GM21360 (cell line): Measurements from ENCODE around the gene LSM14B.

Experiments
- ATAC-seq: cut with Tn5 transposase; IDR thresholded peaks from one replicate; pipeline ENCODE4 v1.9.1; 2021; ENCODE audit warnings: mild to moderate bottlenecking, moderate library complexity; ENCODE audit not compliant: unreplicated experiment

Gene LSM14B

DNA sequence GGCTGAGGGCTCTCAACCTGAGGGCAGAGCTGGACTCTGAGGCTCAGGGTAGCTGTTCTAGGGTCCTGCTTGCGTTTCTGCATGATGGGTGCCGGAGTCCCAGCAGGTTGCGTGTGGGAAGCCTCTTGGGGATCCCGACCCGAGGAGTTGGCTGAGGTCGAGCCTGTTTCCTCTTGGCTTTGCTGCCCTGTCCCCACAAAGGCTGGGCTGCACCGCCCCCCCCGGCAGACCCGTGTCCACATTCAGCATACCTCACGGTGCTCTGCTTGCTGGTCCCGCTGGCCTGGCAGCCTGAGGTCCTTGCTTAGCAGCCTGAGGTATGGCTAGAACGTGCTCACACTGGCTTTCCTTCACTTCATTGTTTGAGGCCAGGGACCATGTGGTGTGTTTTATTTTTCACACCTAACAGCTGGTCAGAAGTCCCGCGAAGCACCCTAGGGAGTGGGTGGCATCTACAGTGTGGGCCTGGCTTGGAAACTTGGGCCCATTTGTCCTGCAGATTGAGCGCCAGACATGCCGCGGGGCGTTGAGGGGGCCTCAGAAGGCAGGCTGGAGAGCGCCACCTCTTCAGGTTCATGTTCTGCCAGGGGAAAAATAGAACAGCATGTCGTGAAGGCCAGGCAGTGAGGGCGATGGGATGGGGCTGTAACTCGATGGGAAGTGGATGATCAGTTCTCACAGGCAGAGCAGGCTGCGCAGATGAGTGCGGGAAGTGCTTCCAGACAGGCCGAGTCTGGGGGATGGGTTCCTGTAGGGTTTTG lies 9.5 kb downstream of the LSM14B start:
- no peak for ATAC-seq

DNA sequence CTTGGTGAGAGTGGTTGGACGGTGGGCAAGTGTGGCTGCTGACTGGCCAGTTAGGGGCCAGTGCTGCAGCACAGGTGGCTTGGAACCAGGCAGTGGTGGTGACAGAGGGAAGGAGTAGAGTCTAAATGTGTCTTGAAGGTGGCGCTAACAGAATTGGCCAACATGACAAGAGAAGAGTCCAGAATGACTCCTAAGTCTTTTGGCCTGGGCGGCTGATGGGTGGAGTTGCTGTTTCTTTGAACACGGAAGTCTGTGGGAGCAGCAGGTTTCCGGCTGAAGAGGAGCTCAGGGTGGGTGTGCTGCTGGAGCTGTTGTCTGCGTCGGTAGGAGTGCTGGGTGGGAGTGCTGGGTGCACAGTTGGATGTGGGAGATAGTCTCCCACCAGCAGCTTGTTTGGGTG lies 10.1 kb downstream of the LSM14B start:
- no peak for ATAC-seq

DNA sequence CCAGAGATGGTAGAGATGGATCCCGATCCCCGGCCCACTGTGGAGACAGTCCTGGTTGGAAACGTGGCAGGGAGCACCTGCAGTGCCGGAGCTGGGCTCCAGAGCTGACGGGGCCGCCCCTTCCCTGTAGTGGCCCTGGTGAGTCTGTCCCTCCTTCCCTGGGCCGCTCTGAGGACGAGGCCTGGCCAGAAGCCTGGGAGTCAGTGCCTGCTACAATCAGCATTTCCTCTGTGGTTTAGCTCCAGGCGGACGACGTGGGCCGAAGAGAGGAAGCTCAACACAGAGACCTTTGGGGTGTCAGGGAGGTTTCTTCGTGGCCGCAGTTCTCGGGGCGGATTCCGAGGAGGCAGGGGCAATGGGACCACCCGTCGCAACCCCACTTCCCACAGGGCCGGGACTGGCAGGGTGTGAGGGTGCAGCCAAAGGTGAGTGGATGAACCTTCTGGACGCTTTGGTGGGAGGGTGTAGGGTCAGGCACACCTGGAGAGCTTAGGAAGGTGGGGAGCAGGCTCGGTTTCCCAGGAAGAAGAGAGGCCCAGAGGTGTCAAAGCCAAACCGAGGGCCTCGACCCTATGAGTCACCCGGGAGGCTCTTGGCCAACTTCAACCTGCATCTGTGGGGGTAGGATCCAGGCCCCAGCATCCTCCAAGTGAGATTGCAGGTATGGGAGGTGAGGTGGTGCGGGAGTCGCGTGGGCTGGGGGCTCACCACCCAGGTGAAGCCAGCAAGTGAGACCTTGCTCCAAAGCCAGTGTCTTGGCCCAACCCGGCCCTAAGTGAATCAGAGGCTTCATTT lies 11.0 kb downstream of the LSM14B start:
- no peak for ATAC-seq

DNA sequence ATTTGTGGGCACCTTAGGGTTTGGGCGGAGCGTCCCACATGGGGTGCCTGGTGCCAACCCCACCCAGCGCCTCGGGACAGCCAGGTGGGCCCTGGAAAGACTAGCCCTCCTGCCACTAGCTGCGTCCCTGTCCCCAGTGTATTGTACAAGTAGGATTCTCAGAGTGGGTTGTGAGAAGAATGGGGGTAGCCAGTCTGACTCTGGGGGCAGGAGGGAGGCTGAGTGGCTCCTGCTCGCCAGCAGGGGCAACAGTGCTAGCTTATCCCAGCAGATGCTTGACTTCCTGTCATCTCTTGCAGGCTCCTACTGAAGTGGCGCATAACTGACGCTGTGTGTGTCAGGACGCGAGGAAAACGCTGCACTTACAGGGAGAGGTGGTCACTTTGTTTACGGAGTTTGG lies 11.6 kb downstream of the LSM14B start:
- ATAC-seq: no peak

DNA sequence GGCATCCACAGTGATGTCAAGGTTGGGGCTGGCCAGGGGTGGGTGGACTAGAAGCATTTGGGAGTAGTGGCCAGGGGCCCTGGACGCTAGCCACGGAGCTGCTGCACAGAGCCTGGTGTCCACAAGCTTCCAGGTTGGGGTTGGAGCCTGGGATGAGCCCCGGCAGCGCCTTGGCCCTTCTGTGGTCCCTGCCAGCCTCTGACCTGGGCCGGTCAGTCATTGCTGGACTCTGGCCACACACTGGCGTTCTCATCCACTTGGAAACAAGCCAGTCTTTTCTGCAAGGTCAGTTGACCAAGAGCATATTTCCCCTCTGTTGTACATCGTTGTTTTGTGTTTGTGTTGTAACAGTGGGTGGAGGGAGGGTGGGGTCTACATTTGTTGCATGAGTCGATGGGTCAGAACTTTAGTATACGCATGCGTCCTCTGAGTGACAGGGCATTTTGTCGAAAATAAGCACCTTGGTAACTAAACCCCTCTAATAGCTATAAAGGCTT lies 12.5 kb downstream of the LSM14B start:
- ATAC-seq: no peak

DNA sequence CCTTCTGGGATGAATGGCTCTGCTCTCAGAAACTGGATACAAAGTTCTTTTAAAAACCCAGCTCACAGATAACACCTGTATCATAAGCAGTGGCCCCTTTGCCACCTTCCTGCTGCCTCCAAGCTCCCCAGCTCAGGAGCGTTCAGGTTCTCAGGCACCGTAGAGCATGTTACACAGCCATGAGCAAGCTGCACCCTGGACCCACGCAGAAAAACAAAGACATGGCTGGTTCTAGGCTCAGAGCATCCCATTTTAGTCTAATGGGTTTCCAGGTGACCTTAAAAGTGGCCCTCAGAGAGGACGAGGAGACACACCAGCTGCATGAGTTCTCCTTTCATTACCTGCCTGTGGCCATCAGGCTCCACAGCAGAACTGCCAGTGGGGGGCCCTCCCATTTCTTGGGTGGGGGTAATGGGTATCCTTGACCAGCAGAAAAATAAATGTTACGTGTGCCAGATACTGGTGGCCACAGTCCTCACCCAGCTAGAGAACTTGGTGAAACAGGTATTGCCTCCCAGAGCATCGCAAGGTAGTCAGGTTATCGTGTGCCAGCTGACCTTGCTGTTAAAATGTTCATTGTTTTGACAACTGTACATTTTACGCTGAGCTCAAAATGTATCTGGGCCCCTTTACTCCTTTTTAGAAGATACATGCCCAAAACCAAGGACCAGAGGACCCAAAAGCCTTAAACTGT lies 13.4 kb downstream of the LSM14B start:
- no peak for ATAC-seq

DNA sequence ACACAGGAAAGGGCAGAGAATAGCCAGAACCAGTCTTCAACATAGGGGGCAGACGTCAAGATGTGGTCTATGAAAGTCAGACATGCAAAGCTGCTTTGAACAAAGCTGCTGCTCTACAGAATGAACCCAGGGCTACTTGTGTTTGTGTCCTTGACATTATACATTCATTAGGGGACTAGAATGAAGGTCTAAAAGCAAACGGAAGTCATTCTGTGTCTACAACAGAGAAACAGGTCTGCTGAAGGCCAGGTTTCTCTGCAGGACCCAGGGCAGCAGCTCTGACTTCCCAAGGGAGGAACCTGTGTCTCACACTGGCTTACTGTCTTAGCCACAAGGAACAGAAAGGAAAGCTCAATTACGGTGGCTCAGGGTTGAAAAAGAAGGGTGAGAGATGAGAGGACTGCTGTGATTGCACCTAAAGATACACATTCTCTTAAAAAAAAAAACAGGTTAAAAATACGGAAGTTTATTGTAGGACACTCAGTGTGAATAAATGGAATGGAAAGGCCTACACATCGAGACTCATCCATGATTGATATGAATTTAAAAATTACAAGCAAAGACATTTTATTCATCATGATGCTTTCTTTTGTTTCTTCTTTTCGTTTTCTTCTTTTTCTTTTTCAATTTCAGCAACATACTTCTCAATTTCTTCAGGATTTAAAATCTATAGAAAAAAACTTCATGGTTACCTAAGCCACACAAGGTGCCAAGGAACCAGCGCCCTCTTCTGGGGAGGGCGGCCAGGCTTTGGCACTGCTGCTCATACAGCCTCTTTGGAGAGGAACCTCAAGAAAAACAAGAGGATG lies 14.2 kb downstream of the LSM14B start:
- ATAC-seq: no peak

DNA sequence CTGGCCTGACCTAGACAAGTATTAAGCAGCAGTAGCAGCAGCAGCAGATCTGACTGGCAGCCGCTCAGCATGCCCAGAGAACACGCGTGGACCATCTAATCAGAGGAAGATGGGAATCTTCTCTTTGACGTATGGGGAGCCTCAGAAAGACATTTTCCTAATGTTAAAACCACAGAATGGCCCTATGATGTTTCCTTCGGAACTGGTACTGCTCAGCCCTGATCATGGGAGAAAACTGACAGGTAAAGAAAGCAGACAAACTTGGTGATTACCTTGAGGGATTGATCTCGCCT lies 14.8 kb downstream of the LSM14B start:
- ATAC-seq: no peak

DNA sequence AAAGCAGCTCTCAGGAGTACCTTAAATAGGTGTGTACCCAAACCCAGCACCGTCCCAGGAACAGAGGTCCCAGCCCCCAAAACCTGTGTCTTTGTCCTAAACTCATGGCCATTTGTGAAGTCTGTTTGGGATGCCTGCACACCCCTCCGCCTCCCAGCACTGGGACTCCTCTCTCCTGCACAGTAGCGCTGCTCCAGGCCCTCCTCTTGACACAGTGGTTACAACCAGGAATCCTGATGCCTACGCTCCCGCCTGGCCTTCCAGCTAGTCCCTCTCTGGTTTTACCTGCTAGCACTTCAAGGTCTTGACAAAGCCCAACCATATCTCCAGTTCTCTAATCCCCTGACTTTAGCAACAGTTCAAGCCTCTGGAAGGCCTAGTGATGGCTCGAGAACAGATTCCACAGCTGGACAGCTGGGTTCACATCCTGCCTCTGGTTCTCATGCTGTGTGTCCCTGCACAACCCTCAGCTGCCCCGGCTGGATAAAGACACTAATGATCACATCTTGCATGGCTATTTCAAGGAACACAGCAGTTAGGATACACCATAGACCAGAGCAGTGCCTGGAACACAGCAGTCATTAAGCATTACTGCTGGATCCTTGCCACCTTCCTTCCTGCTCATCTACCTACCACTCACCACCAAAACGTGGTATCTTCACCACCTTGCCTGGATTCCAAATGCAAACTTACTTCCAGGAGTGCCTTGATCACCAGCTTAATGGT lies 15.4 kb downstream of the LSM14B start:
- ATAC-seq: no peak

DNA sequence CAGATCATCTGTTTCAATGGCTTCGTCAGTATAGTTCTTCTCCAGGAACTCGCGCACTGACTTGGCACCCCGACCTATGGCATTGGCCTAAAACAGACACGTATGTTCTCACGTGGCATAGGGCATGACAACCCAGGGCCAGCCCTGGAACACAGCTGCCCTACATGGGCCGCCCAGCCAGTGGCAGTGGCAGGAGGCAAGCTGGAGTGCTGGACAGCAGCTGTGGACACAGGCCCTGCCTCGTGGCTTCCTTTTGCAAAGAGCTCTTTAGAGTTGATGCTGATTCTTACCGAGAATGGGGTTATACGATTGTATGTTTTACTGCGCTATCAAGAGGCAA lies 15.9 kb downstream of the LSM14B start:
- ATAC-seq: no peak

DNA sequence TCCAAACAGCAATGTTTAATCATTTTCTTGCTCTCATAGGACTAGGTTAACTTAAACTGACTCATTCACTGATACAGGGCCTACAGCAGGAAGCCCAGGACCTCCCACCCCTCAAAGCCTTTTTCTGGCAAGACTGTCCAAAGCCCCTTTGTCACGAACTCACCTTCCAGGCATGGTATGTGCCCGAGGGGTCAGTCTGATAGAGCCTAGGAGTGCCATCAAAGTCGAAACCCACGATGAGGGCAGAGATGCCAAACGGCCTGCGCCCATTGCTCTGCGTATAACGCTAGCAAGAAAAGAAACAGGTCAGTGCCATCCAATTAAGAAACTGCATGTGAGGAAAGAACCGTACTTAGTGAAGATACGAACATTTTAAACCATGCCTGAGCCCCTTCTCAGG lies 16.6 kb downstream of the LSM14B start:
- ATAC-seq: no peak

DNA sequence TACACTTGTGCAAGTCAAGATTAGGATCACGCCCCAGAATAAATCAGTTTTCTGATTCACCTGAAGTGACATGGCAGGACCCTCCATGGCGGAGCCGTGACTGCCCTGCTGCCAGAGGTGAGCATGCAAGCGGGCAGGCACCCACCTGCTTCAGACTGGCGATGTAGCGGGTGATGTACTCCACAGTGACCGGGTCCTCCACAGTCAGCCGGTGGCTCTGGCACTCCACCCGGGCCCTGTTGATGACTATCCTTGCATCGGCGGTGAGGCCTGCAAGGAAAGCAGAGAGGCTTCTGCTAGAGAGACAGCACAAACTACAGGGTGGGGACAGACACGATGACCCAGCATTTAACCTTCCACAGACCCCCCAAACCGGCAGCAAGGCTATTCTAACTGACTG lies 17.4 kb downstream of the LSM14B start:
- no peak for ATAC-seq

DNA sequence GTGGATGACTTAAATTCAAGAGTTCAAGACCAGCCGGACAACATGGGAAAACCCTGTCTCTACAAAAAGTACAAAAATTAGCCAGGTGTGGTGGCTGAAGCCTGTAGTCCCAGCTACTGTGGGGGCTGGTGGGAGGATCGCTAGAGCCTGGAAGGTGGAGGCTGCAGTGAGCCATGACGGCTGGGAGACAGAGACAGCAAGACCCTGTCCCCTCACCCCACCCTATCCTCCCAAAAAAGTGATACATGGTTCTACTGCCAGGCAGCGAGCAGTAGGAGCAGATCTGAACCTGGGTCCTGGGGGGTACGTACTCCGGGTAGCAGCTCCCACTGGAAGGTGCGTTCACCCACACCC lies 18.7 kb downstream of the LSM14B start:
- no peak for ATAC-seq

DNA sequence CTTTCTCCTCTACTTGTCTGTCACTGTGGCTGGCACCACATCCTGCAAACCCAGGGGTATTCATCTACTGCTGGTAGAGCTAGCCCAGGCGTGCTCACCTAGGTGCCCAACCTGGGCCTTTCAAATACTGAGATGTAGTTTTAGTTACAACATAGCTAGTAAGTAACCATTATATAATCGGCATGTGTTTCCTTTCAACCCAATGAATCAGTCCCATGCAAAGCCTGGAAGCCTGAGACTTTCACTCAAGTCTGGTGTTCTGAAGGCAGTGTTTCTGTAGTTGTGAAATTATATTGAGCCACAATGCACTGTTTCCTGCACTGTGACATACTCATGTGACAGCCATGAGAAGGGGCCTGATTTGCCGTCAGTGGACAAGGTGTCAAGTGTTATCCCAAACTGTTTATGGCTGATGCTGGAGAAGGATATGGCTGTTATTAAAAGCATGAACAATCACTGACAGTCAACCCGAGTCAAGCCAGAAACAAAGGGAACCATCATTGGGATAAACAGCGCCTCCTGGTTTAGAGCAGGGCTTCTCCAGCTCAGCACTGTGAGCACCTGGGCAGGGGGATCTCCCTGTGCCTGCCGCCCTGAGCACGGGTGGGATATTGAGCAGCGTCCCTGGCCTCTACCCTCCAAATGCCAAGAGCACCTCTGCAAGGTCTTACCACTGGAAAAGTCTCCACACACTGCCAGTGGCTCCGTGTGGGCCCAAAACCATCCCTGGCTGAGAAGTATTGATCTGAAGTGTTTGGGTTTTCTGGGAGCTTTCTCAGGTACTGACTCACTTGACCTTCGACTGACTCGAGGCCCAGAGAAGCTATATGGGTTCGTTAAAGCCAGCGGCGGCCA lies 19.3 kb downstream of the LSM14B start:
- no peak for ATAC-seq

DNA sequence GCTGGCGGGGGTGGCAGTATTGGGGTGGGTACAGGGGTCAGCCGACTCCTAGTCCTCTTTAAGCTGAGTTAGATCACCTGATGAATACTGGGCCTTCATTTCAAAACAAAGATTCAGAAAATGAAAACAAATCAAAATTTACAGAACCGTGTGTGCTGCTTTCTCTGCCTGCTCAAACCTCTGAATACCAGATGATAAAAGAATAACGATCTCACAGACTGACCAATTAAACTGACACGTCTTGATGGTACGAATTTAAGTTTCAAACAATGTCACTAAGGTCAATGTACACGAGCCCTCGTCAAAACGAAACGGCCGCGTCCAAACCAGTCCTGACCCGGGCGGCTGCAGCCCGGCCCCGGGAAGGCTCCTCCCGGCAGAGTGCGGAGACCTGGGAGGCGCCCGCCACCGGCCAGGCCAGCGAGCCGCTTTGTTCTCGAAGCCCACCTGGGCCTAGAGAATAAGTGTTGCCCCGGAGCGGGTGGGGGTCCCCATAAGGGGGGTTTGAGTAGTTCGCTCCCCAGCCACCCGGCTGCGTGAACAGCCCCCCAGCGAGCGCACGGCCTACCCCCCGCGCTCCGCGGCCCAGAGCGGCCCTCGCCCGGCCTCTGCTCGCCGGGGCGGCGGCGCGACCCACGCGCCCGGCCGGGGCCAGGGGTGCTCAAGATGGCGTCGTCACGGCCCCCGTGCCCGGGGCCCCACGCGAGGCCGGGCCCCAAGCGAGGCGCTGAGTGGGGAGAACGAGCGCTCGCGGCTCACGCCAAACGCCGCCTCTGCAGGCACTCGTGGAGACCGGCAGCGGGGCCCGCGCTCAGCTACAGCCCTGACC lies 20.2 kb downstream of the LSM14B start:
- ATAC-seq: peak; percentile 8

DNA sequence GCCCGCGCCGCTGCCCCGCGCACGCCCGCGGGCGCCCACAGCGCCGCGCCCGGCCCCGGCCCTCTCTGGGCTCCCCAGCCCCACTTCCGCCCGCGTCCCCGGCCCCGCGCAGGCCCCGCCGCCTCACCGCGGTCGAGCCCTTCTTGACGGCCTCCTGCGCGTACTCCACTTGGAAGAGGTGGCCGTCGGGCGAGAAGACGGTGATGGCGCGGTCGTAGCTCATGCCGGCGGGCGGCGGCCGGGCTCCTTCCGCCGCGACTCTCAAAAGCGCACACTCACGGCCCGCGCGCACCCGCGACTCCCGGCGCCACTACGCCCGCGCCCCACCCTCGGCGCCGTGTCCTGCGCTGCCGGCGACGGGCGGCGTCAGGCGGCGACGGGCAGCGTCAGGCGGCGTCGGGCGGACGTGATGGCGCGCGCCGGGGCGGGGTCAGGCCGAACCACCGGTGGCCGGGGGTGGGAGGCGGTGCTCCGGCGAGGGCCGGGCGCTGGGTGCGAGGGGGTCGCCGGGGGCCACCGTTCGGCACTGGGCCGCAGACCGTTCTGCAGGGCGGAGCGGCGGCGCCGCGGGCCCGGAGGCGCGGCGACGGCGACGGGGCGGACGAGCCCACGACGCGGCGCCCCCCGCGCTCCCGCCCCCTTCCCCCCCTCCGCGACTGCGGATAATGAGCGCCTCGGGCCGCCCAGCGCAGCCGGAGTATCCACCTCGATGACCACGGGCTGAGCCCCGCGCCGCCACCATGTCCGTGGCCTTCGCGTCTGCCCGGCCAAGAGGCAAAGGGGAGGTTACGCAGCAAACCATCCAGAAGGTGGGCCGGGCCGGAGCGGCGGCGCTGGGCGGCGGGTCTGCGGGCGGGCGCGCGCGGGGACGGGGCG lies 21.0 kb downstream of the LSM14B start, which contains the start of the genes PSMA7 and SS18L1:
Gene PSMA7, minus strand, starts transcription at position 314 of the 876 bp plus-strand sequence. Its CDS starts 91 bp downstream, at position 223.
Gene SS18L1, plus strand, starts transcription at position 689 of the 876 bp plus-strand sequence. Its CDS starts 52 bp downstream, at position 741.
- ATAC-seq: peak; percentile 65
